Cardiac fibroblast (primary cell): ENCODE results near the gene ABHD6.

Experiments used
- DNase-seq, 2 donors: peaks; one replicate each; pipeline versions ENCODE4 v3.0.0 to v3.0.0-alpha.2; 2010; ENCODE audit warnings: low read depth in 2 of 2
- H3K4me3 ChIP-seq, 2 donors: replicated peaks in 1 of 2; 1 replicate in 1 of 2; 2 replicates in 1 of 2; pipeline ENCODE4 v1.5.1; 2011; ENCODE audit warnings: low read depth in 2 of 2, low read length in 2 of 2, mild to moderate bottlenecking in 2 of 2, moderate library complexity in 1 of 2
- CTCF ChIP-seq: IDR thresholded peaks from one replicate; pipeline ENCODE4 v1.5.1; 2011; ENCODE audit warnings: low read depth, mild to moderate bottlenecking, low read length, inconsistent platforms

ABHD6 gene

DNA sequence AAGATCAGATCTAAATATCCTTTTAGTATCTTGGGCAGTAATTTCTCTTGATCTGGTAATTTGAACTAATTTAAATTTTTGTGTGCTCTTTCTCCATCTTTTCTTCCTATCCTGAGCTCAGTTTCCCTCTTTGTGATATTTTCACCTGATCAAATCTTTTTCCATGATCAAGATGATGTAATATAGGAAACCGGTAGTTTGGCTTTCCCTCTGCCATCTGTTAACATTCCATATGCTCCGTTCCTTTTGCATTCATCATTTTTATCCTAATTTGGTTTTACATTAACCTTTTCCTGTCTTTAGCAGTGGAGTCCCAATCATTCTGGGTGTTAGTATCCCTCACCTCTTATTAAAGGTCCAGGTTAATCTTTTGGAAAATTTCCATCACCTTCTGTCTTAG is 5.9 kb upstream of the ABHD6 start:
- TF ChIP-seq CTCF, result no peak
- no peak for DNase-seq
- H3K4me3 ChIP-seq, result no peak overlapping the region

- TF ChIP-seq CTCF, result no peak
- DNase-seq, result peak in 1 of 2 donors; percentile 60
- H3K4me3 ChIP-seq, result no peak overlapping the region
Observed at GRCh38 chr3:58234516-58234931, 3.1 kb upstream of the ABHD6 start.

DNA sequence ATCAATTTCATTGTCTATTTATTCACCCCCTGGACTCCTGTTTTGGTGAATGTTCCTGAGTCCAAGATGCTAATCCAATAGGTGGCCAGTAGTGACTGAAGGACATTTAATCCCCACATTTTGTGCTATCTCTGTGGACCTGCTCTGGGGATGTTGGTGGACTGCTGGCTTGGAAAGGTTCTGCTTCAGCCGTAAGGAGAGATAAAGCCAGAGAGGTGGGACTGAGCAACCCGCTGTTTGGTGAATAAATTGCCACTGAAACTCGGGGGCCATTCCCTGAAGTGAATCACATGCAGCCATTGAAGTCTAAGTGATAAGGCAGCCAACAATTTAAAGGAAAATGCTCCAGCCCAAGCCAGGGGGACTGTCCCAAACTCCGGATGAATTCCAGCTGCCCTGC is 1.6 kb upstream of the ABHD6 start:
- no peak for DNase-seq
- TF ChIP-seq CTCF, result no peak
- no peak overlapping the region for H3K4me3 ChIP-seq

- DNase-seq, result peak in 1 of 2 donors; percentile 23
- no peak for TF ChIP-seq CTCF
- H3K4me3 ChIP-seq, result peak overlapping the region; percentile 86 to 96
Observed at GRCh38 chr3:58236527-58237237, 910 bp upstream of the ABHD6 start.

DNA sequence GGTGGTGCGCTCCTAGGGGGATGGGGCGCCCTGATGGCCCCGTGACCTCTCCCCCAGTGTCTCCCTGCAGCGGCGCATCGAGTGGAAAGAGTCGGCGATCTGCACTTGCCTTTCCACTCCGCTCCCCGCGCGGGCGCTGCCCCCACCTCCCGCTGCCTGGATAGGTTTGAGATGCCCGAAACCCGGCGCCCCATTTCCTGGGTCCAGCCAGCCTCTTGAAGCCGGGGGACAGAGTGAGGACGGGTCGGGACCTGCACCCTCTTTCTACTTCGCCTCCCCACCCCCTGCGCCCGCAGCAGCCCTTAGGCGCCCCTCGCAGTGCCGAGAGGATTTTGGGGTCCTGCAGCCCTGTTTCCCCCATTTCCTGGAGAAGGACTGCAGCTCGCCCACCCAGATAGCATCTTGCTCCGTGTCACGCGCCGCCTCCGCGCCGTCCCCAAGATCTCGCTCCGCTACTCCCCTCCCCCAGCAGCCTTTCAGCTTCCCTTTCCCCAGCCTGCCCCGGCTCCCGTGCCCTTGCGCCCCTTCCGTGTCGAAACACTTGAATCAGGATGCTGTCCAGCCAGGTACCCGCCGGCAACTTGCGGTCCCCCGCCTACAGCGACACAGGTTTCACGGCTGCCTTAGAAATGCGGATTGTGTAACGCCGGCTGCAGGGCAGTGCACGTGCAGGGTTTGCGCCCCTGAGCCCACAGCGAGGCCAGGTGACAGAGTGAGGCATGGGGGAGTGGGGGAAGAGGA is 519 bp downstream of the ABHD6 start:
- TF ChIP-seq CTCF, result no peak
- DNase-seq, result peak in 1 of 2 donors; percentile 49
- H3K4me3 ChIP-seq, result peak overlapping the region; percentile 86 to 96

DNA sequence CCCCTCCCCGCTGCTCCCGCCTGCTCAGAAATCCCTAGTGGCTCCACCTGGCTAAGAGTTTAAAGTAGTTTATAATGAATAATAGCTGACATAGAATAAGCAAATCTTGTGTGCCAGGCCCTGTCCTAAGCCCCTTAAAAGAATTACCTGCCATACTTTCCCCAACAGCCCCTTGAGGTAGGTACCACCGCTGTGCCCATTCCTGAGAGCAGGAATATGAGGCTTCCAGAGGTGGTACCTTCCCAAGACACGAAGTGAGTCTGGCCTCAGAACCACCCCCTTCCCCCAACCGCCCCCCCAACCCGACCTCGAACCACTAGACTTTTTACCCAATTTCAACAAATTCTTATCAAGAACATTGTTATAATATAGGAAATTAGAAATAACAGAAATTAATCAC is 1.2 kb downstream of the ABHD6 start:
- no peak for TF ChIP-seq CTCF
- H3K4me3 ChIP-seq, result peak overlapping the region; percentile 86 to 96
- no peak for DNase-seq
